K562 (cell line): ENCODE results near the gene ATP5F1D. TPM values are rescaled to one million over a fixed set of nuclear protein-coding genes. Genes with fewer than 3 reads are reported as not detected.

Experiments
- ARHGAP35 ChIP-seq: fragments of 450-650 bp; IDR thresholded peaks from 2 replicates; pipeline ENCODE4 v1.6.1; 2018; ENCODE audit not compliant: partially characterized antibody
- ATF1 ChIP-seq, 2 experiments: fragments of 450-650 bp in 1 of 2; IDR thresholded peaks; 2 replicates each; pipeline ENCODE4 v1.6.1; 2016; ENCODE audit warnings: missing compliant biosample characterization in 1 of 2, missing genetic modification characterization in 1 of 2
- BRF1 ChIP-seq: IDR thresholded peaks from 3 replicates; pipeline ENCODE4 v1.6.1; 2011; ENCODE audit warnings: borderline replicate concordance, mild to moderate bottlenecking; ENCODE audit not compliant: insufficient read length; ENCODE audit errors: extremely low read depth
- E2F4 ChIP-seq: sonication (generic); formaldehyde crosslinking; IDR thresholded peaks from 2 replicates; pipeline ENCODE4 v1.8.0; 2022; ENCODE audit warnings: mild to moderate bottlenecking, low read depth, missing genetic modification reagents
- ELF1 ChIP-seq: fragments of 200-800 bp; sonication (Bioruptor generic); IDR thresholded peaks from 2 replicates; pipeline ENCODE4 v1.6.1; 2016; ENCODE audit warnings: missing genetic modification characterization, missing compliant biosample characterization
- HMG20B ChIP-seq: fragments of 250-450 bp; sonication (Bioruptor Pico); IDR thresholded peaks from 2 replicates; pipeline ENCODE4 v1.5.0; 2021; ENCODE audit warnings: mild to moderate bottlenecking
- HOMEZ ChIP-seq: fragments of 250-450 bp; sonication (Bioruptor Pico); IDR thresholded peaks from 2 replicates; pipeline ENCODE4 v1.4.0; 2020; ENCODE audit warnings: mild to moderate bottlenecking, moderate library complexity
- ILF3 ChIP-seq: fragments of 450-650 bp; IDR thresholded peaks from 2 replicates; pipeline ENCODE4 v1.6.1; 2018; ENCODE audit warnings: antibody characterized with exemption, mild to moderate bottlenecking, moderate library complexity, borderline replicate concordance
- KDM1A ChIP-seq, 2 experiments: fragments of 450-650 bp; IDR thresholded peaks; 2 replicates each; pipeline ENCODE4 v1.6.1; 2016; ENCODE audit warnings: mild to moderate bottlenecking in 2 of 2
- MAFG ChIP-seq: fragments of 450-650 bp; conservative IDR thresholded peaks from 2 replicates; pipeline ENCODE4 v1.6.1; 2016; ENCODE audit warnings: missing genetic modification characterization, missing compliant biosample characterization
- PKNOX1 ChIP-seq: fragments of 450-650 bp; IDR thresholded peaks from 2 replicates; pipeline ENCODE4 v1.6.1; 2016
- PTTG1 ChIP-seq: fragments of 450-650 bp; IDR thresholded peaks from 2 replicates; pipeline ENCODE4 v1.6.1; 2016; ENCODE audit warnings: low read depth, mild to moderate bottlenecking, missing genetic modification characterization, missing compliant biosample characterization
- RAD21 ChIP-seq, 2 experiments: fragments of 250-450 bp in 1 of 2; fragments of 450-650 bp in 1 of 2; sonication (Bioruptor Pico) in 1 of 2; formaldehyde crosslinking in 1 of 2; IDR thresholded peaks in 1 of 2; conservative IDR thresholded peaks in 1 of 2; 2 replicates each; pipeline versions ENCODE4 v1.4.0 to v1.8.0; 2020 to 2022; ENCODE audit warnings: mild to moderate bottlenecking in 2 of 2, moderate library complexity in 1 of 2
- SNIP1 ChIP-seq: fragments of 450-650 bp; IDR thresholded peaks from 2 replicates; pipeline ENCODE4 v1.7.1; 2017; ENCODE audit warnings: low read depth, mild to moderate bottlenecking
- SNRNP70 ChIP-seq: fragments of 200-400 bp; formaldehyde crosslinking; optimal IDR thresholded peaks from 2 replicates; pipeline ENCODE3; 2017; ENCODE audit warnings: low read depth, low read length
- SREBF1 ChIP-seq: fragments of 150-350 bp; IDR thresholded peaks from 2 replicates; pipeline ENCODE4 v1.6.1; 2014; ENCODE audit warnings: antibody characterized with exemption, low read depth, low read length, borderline replicate concordance
- SREBF2 ChIP-seq: sonication (generic); formaldehyde crosslinking; IDR thresholded peaks from 2 replicates; pipeline ENCODE4 v1.4.0; 2020; ENCODE audit warnings: mild to moderate bottlenecking, missing genetic modification reagents
- ZKSCAN3 ChIP-seq: fragments of 250-450 bp; sonication (Bioruptor Pico); IDR thresholded peaks from 2 replicates; pipeline ENCODE4 v1.4.0; 2020
- ZNF134 ChIP-seq: fragments of 250-450 bp; sonication (Bioruptor Pico); conservative IDR thresholded peaks from 2 replicates; pipeline ENCODE4 v1.4.0; 2020
- ZNF24 ChIP-seq: fragments of 450-650 bp; IDR thresholded peaks from 2 replicates; pipeline ENCODE4 v1.6.1; 2016
- ZNF280B ChIP-seq: fragments of 250-450 bp; sonication (Bioruptor Pico); IDR thresholded peaks from 2 replicates; pipeline ENCODE4 v1.5.1; 2021; ENCODE audit warnings: mild to moderate bottlenecking
- ZNF282 ChIP-seq: sonication (generic); formaldehyde crosslinking; IDR thresholded peaks from 2 replicates; pipeline ENCODE4 v1.8.1; 2023; ENCODE audit warnings: missing genetic modification reagents
- ZNF444 ChIP-seq: fragments of 250-450 bp; sonication (Bioruptor Pico); IDR thresholded peaks from 2 replicates; pipeline ENCODE4 v1.4.0; 2020; ENCODE audit warnings: mild to moderate bottlenecking, moderate library complexity
- ZNF551 ChIP-seq: fragments of 250-450 bp; sonication (Bioruptor Pico); IDR thresholded peaks from 2 replicates; pipeline ENCODE4 v1.5.0; 2021; ENCODE audit warnings: mild to moderate bottlenecking, moderate library complexity
- ZNF57 ChIP-seq: fragments of 450-650 bp; formaldehyde crosslinking; IDR thresholded peaks from 2 replicates; pipeline ENCODE4 v1.4.0; 2020; ENCODE audit warnings: mild to moderate bottlenecking, moderate library complexity
- ZNF830 ChIP-seq: fragments of 250-450 bp; sonication (Bioruptor Pico); IDR thresholded peaks from 2 replicates; pipeline ENCODE4 v1.5.0; 2021; ENCODE audit warnings: mild to moderate bottlenecking
- polyA plus RNA-seq, 8 experiments: library from polyadenylated mRNA; depleted of rRNA in 4 of 8; stranded (reverse) in 5 of 8; unstranded in 3 of 8; fragments of >200 nt; fragmentation: Nextera tagmentation in 2 of 8; fragmentation: Illumina TruSeq in 1 of 8; extraction: Ambion mirVana in 2 of 8; extraction: Trizol in 1 of 8; gene quantifications; 2 replicates each; pipeline versions ENCODE4 v1.2.1 to v1.2.3, GENCODE V29; 2011 to 2014; ENCODE audit warnings: inconsistent platforms in 1 of 8, missing spikeins in 1 of 8
- total RNA-seq, 7 experiments: library from RNA; depleted of rRNA in 6 of 7; stranded (reverse); fragments of >200 nt in 6 of 7; fragmentation: Illumina TruSeq in 2 of 7; extraction: Trizol in 2 of 7; gene quantifications; 2 replicates each; pipeline versions ENCODE4 v1.2.1 to v1.2.3, GENCODE V29; 2011 to 2021; ENCODE audit warnings: low replicate concordance in 1 of 7

ATP5F1D gene
- total and polyA plus RNA-seq, 9 of the 15 experiments (the other 6 are each of a cell fraction or from before 2014, with no cell fraction given), result 3.9 to 409 (median 36.8) TPM

GRCh38 chr19:1264801-1265614 lies 23.5 kb downstream of the ATP5F1D start (continued):
- TF ChIP-seq SNRNP70, result no peak
- no peak for TF ChIP-seq ELF1 (tag)
- no peak for TF ChIP-seq ILF3
- no peak for TF ChIP-seq ZNF444 (CRISPR knock-in tag)
- no peak for TF ChIP-seq ZNF57
- TF ChIP-seq RAD21 (CRISPR knock-in tag; conservative IDR thresholded peaks at IDR 0.05 in 1 of 2, IDR thresholded peaks at IDR 0.05 in 1 of 2), result no peak
- TF ChIP-seq MAFG (tag), result no peak
- peak; percentile 11; the same call in 1 of the 2 replicates for TF ChIP-seq E2F4 (CRISPR knock-in tag)
- no peak for TF ChIP-seq PKNOX1
- no peak for TF ChIP-seq ZNF551 (CRISPR knock-in tag)
- TF ChIP-seq KDM1A (IDR thresholded peaks at IDR 0.05), result peak; percentile 32 to 40; a peak in 1 of 4 replicates
- no peak for TF ChIP-seq SREBF1
- no peak for TF ChIP-seq PTTG1 (tag)
- TF ChIP-seq ATF1 (CRISPR knock-in tag; IDR thresholded peaks at IDR 0.05), result no peak
- TF ChIP-seq ATF1 (tag; IDR thresholded peaks at IDR 0.05), result no peak
- TF ChIP-seq ZNF282 (CRISPR knock-in tag), result no peak
- no peak for TF ChIP-seq ZNF830 (CRISPR knock-in tag)
- no peak for TF ChIP-seq ZNF280B
- no peak for TF ChIP-seq SNIP1
- TF ChIP-seq ZKSCAN3, result no peak
- no peak for TF ChIP-seq ARHGAP35
- TF ChIP-seq BRF1, result no peak
- TF ChIP-seq SREBF2 (CRISPR knock-in tag), result no peak
- no peak for TF ChIP-seq HOMEZ
- TF ChIP-seq ZNF134 (CRISPR knock-in tag), result no peak
- TF ChIP-seq ZNF24, result no peak
- TF ChIP-seq HMG20B (CRISPR knock-in tag), result no peak
